ENCODE measurements around the gene NAALADL1. TPM values are rescaled to one million over a fixed set of nuclear protein-coding genes. Genes with fewer than 3 reads are reported as not detected.

The NAALADL1 gene
- total RNA-seq, 1 donor from 2014 or later: 16.6 TPM

DNA sequence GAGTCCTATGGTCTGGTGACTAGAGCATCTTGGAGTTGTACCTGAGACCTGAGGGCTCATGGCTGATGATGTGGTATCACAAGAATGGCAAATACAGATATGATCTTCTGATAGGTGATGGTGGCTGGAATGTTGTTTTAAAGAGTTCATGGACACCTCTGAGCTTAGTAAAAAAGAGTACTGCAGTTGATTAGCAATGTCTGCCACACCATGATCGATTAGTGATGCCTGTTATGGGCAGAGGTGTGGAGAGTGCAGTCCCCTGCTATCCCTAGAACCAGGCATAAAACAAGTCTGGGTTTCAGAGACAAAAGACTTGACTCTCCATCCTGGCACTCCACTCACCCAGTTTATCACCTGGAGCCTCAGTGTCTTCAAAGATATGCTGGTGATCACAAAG is 60.2 kb downstream of the NAALADL1 start:
- FAIRE-seq (no peak), DNase-seq (ENCODE audit: low read depth) (no peak)

DNA sequence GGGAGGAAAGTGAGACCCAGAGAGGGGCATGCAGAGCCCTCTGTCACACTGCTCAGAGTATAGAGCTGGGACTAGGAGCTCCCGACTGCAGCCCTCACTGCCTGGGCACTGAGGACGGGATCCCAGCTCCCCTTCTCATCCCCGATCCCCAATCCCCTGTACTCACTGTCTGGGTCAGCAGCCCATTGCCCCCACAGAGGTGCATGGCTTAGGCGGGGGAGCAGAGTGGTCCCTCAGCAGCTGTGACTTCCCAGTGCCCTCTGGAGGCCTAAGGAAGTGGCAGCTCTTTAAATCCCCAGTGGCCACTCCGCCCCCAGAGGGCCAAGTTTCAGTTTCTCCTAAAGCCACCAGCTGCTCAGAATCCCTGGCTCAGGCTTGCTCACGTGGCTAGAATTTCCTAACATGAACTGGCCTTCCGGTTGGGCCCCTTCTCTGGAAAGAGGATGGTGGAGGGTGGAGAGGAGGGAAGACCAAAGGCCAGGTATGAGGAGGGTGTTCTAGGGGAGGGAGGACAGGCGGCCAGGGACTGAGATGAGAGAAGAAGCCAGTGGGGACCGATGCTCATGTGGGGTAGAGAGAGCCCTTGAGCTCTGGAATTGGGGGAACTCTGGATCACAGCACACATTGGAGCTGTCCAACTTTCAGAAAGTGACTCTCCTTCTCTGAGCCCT is 61.5 kb downstream of the NAALADL1 start, which contains the start of gene BATF2:
Gene BATF2 (minus strand): TSS at position 262 of the 671 bp plus-strand sequence. CDS start 57 bp downstream, at position 205.
- no peaks in the 10 kb centered on the region for H3K27me3 ChIP-seq (ENCODE audit: control insufficient read depth, insufficient read depth, low read length)
- no peak within 1 kb of the TSS for H3K4me3 ChIP-seq (ENCODE audit: low read depth, low read length)
- DNase-seq (ENCODE audit: low read depth): peak; percentile 32
- peak; percentile 51 for TF ChIP-seq CTCF (IDR thresholded peaks at IDR 0.05; ENCODE audit: insufficient read depth, low read length, severe bottlenecking)
- no peak for FAIRE-seq
- no peaks in the 10 kb centered on the region for H3K36me3 ChIP-seq (ENCODE audit: control insufficient read depth, insufficient read depth, low read length)

More for the DNA sequence above, 60.2 kb downstream of the NAALADL1 start:
- Histone ChIP-seq H3K36me3 (ENCODE audit: control insufficient read depth, insufficient read depth, low read length) (no peaks in the 10 kb centered on the region), H3K27me3 (ENCODE audit: control insufficient read depth, insufficient read depth, low read length) (no peaks in the 10 kb centered on the region), H3K4me3 (ENCODE audit: low read depth, low read length) (no peak overlapping the region)
- TF ChIP-seq CTCF (IDR thresholded peaks at IDR 0.05; ENCODE audit: insufficient read depth, low read length, severe bottlenecking): no peak

- Histone ChIP-seq H3K27me3 (ENCODE audit: control insufficient read depth, insufficient read depth, low read length) (no peaks in the 10 kb centered on the region), H3K36me3 (ENCODE audit: control insufficient read depth, insufficient read depth, low read length) (no peaks in the 10 kb centered on the region), H3K4me3 (ENCODE audit: low read depth, low read length) (no peak overlapping the region)
- DNase-seq (ENCODE audit: low read depth): no peak
- no peak for TF ChIP-seq CTCF (IDR thresholded peaks at IDR 0.05; ENCODE audit: insufficient read depth, low read length, severe bottlenecking)
- no peak for FAIRE-seq
Observed at GRCh38 chr11:64996327-64996709, 62.0 kb downstream of the NAALADL1 start.

Other genes with a start within 250 kb of the NAALADL1 start
- 5.5 and 8.3 TPM in 2 replicates for gene MEN1, start 248.0 kb downstream of the NAALADL1 start, total RNA-seq
- gene CDC42BPG, start 213.9 kb downstream of the NAALADL1 start, total RNA-seq: 16.6 and 23.0 TPM in 2 replicates
- 32.9 and 40.7 TPM in 2 replicates for gene EHD1, start 179.9 kb downstream of the NAALADL1 start, total RNA-seq
- gene ATG2A, start 141.3 kb downstream of the NAALADL1 start, total RNA-seq: 6.1 and 7.8 TPM in 2 replicates
- gene PPP2R5B, start 133.9 kb downstream of the NAALADL1 start, total RNA-seq: 8.2 and 14.3 TPM in 2 replicates
- not detected in 2 replicates for gene GPHA2, start 122.7 kb downstream of the NAALADL1 start, total RNA-seq
- gene MAJIN, start 86.4 kb downstream of the NAALADL1 start, total RNA-seq: not detected in 2 replicates
- under 0.01 and 0.26 TPM in 2 replicates for gene BATF2, start 61.6 kb downstream of the NAALADL1 start, total RNA-seq
- 71.0 and 76.1 TPM in 2 replicates for gene ARL2, start 44.4 kb downstream of the NAALADL1 start, total RNA-seq
- 15.5 and 18.1 TPM in 2 replicates for gene SNX15, start 31.1 kb downstream of the NAALADL1 start, total RNA-seq
- 10.4 and 15.5 TPM in 2 replicates for gene SAC3D1, start 17.3 kb downstream of the NAALADL1 start, total RNA-seq
- gene CDCA5, start 25.5 kb upstream of the NAALADL1 start, total RNA-seq: 0.26 and 0.53 TPM in 2 replicates
- gene ZFPL1, start 25.7 kb upstream of the NAALADL1 start, total RNA-seq: 34.2 and 52.4 TPM in 2 replicates
- gene VPS51, start 37.7 kb upstream of the NAALADL1 start, total RNA-seq: 157 and 203 TPM in 2 replicates
- 15.0 and 49.8 TPM in 2 replicates for gene TM7SF2, start 53.3 kb upstream of the NAALADL1 start, total RNA-seq
- gene ZNHIT2, start 59.1 kb upstream of the NAALADL1 start, total RNA-seq: 11.0 and 11.1 TPM in 2 replicates
- 439 and 539 TPM in 2 replicates for gene FAU, start 63.6 kb upstream of the NAALADL1 start, total RNA-seq
- 36.2 and 42.1 TPM in 2 replicates for gene MRPL49, start 63.8 kb upstream of the NAALADL1 start, total RNA-seq
- gene SYVN1, start 76.0 kb upstream of the NAALADL1 start, total RNA-seq: 11.6 and 19.7 TPM in 2 replicates
- not detected in 2 replicates for gene SPDYC, start 111.7 kb upstream of the NAALADL1 start, total RNA-seq
- 136 and 165 TPM in 2 replicates for gene CAPN1, start 123.4 kb upstream of the NAALADL1 start, total RNA-seq
- gene POLA2, start 203.4 kb upstream of the NAALADL1 start, total RNA-seq: 1.3 and 1.6 TPM in 2 replicates

Data from bronchial epithelial cell (primary cell).